Smooth muscle cell of the umbilical artery (primary cell): ENCODE results near the gene PPIL6. TPM values are rescaled to one million over a fixed set of nuclear protein-coding genes. Genes with fewer than 3 reads are reported as not detected.

Source experiments
- total RNA-seq: library from RNA; depleted of rRNA; stranded (reverse); fragments of >200 nt; gene quantifications from 2 replicates; pipeline ENCODE4 v1.2.3, GENCODE V29; 2014

Gene PPIL6
- 2.9 and 4.5 TPM in 2 replicates for total RNA-seq

GRCh38 chr6:109440331-109441068 is at the start of gene PPIL6, which contains the start of gene SMPD2:
Gene PPIL6 (minus strand): TSS chr6:109440628. CDS start chr6:109440590, 38 bp downstream.
Gene SMPD2 (plus strand): TSS chr6:109440724. CDS start chr6:109441122, 398 bp downstream.

GRCh38 chr6:109482905-109483734 is 42.7 kb upstream of the PPIL6 start, which contains the start of gene ZBTB24:
Gene ZBTB24 (minus strand): TSS chr6:109483219. CDS start chr6:109482026, 1,193 bp downstream.

GRCh38 chr6:109455437-109456110 is 15.1 kb upstream of the PPIL6 start, which contains the start of gene MICAL1:
Gene MICAL1 (minus strand): TSS chr6:109455772. CDS start chr6:109454196, 1,576 bp downstream.

GRCh38 chr6:109381747-109382575 is 58.5 kb downstream of the PPIL6 start, which contains the start of gene CD164:
Gene CD164 (minus strand): TSS chr6:109382467. CDS start chr6:109382378, 89 bp downstream.

Other genes with a start within 250 kb of the PPIL6 start
- gene CD164, start 58.2 kb downstream of the PPIL6 start, total RNA-seq: 223 and 235 TPM in 2 replicates
- 5.6 and 10.7 TPM in 2 replicates for gene SMPD2, start 96 bp upstream of the PPIL6 start, total RNA-seq
- 52.6 and 85.3 TPM in 2 replicates for gene MICAL1, start 15.1 kb upstream of the PPIL6 start, total RNA-seq
- gene ZBTB24, start 42.6 kb upstream of the PPIL6 start, total RNA-seq: 10.2 and 11.6 TPM in 2 replicates